Type B pancreatic cell (in vitro differentiated cells): ENCODE data around the gene SLC22A3. TPM values are rescaled to one million over a fixed set of nuclear protein-coding genes. Genes with fewer than 3 reads are reported as not detected.
"Not testable (repeated sequence)": the region's sequence is repeated elsewhere in the genome, so short reads cannot be mapped to it uniquely, and the experiment has no call there.

Source experiments
- DNase-seq: peaks from one replicate; pipeline ENCODE4 v3.0.0; 2021; ENCODE audit warnings: mixed read lengths; ENCODE audit not compliant: unreplicated experiment; ENCODE audit errors: extremely low spot score
- H3K27ac Mint-ChIP-seq: 2 replicates; pipeline ENCODE4 v1.8.0; 2021; ENCODE audit warnings: mild to moderate bottlenecking, mixed read lengths
- H3K27me3 Mint-ChIP-seq: 2 replicates; pipeline ENCODE4 v1.8.0; 2021; ENCODE audit warnings: mixed read lengths
- H3K36me3 Mint-ChIP-seq: 2 replicates; pipeline ENCODE4 v1.8.0; 2021; ENCODE audit warnings: mixed read lengths
- H3K4me1 Mint-ChIP-seq: one replicate; pipeline ENCODE4 v1.8.0; 2021; ENCODE audit warnings: mixed read lengths; ENCODE audit not compliant: unreplicated experiment
- H3K4me3 Mint-ChIP-seq: 2 replicates; pipeline ENCODE4 v1.8.0; 2021; ENCODE audit warnings: mild to moderate bottlenecking, mixed read lengths
- H3K9me3 Mint-ChIP-seq: 2 replicates; pipeline ENCODE4 v1.8.0; 2021; ENCODE audit warnings: mixed read lengths
- total RNA-seq: library from RNA; stranded (reverse); gene quantifications from 2 replicates; pipeline ENCODE4 v1.2.1, GENCODE V29; 2021; ENCODE audit warnings: low replicate concordance
- TF ChIP-seq, protein P1 (sequence below): fragments of 200-600 bp; sonication (generic); conservative IDR thresholded peaks from 2 replicates; pipeline ENCODE4 v1.5.0; 2021; ENCODE audit warnings: antibody characterized with exemption, mild to moderate bottlenecking

Gene SLC22A3
- total RNA-seq, 1 donor from 2014 or later, result 0.87 TPM

- DNase-seq, H3K9me3 Mint-ChIP-seq, H3K27ac Mint-ChIP-seq: not testable (repeated sequence)
Measured at GRCh38 chr6:160467261-160467871, 119.2 kb downstream of the SLC22A3 start.

GRCh38 chr6:160469153-160469552, 121.0 kb downstream of the SLC22A3 start:
- Mint-ChIP-seq H3K9me3 (no peaks in the 10 kb centered on the region), H3K4me3 (no peak overlapping the region), H3K4me1 (no peaks in the 10 kb centered on the region), H3K27ac (no peak overlapping the region), H3K36me3 (no peaks in the 10 kb centered on the region), H3K27me3 (no peaks in the 10 kb centered on the region)
- DNase-seq, result no peak
- TF ChIP-seq, protein P1, sequence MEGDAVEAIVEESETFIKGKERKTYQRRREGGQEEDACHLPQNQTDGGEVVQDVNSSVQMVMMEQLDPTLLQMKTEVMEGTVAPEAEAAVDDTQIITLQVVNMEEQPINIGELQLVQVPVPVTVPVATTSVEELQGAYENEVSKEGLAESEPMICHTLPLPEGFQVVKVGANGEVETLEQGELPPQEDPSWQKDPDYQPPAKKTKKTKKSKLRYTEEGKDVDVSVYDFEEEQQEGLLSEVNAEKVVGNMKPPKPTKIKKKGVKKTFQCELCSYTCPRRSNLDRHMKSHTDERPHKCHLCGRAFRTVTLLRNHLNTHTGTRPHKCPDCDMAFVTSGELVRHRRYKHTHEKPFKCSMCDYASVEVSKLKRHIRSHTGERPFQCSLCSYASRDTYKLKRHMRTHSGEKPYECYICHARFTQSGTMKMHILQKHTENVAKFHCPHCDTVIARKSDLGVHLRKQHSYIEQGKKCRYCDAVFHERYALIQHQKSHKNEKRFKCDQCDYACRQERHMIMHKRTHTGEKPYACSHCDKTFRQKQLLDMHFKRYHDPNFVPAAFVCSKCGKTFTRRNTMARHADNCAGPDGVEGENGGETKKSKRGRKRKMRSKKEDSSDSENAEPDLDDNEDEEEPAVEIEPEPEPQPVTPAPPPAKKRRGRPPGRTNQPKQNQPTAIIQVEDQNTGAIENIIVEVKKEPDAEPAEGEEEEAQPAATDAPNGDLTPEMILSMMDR, result no peak

More at GRCh38 chr6:160467261-160467871, 119.2 kb downstream of the SLC22A3 start:
- H3K27me3 Mint-ChIP-seq, H3K36me3 Mint-ChIP-seq, H3K4me3 Mint-ChIP-seq, H3K4me1 Mint-ChIP-seq: not testable (repeated sequence)
- TF ChIP-seq, protein P1, result peak; percentile 54

- not testable (repeated sequence) for H3K4me3 Mint-ChIP-seq, DNase-seq, H3K27me3 Mint-ChIP-seq, H3K4me1 Mint-ChIP-seq, H3K27ac Mint-ChIP-seq, H3K36me3 Mint-ChIP-seq, H3K9me3 Mint-ChIP-seq
Measured at GRCh38 chr6:160476056-160476455, 127.9 kb downstream of the SLC22A3 start.

DNA sequence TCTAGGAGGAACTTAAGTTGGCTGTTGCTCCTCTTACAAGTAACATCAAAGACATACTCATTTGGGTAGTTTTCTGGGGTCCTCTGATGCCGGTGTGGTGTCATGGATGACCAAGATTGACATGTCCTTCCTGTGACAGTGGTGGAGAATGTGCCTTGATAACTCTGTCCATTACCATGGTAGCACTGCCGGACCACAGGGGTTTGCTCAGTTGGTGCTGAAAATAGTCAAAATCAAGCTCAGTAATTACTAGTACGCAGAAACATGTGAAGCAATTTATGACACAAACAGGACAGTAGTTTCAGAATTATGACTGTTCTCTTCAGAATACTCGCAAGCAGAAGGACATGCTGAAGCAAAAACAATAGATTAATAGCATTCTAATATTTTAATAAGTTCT, 128.9 kb downstream of the SLC22A3 start:
- H3K4me3 Mint-ChIP-seq, H3K9me3 Mint-ChIP-seq, H3K36me3 Mint-ChIP-seq, DNase-seq, H3K27ac Mint-ChIP-seq, H3K27me3 Mint-ChIP-seq, H3K4me1 Mint-ChIP-seq: not testable (repeated sequence)

DNA sequence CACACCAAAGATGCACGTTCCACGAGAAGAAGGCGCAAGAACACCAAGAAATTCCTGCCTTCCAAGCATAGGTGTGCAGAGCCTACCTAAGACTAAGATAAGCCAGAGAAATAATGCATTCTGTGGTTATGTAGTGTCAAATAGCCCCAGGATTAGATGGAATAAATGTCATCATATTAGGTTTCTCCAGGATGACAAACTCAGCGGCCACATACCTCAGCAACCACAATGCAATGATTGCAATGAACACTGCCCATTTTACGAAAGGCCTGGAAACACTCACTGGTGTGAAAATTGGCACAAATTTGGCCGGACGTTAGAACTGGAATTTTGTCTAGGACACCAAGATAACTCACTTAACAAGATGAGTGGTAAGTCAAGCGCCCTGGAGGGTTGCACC, 129.7 kb downstream of the SLC22A3 start:
- no peak for DNase-seq
- Mint-ChIP-seq H3K4me1 (no peaks in the 10 kb centered on the region), H3K9me3 (no peaks in the 10 kb centered on the region), H3K27me3 (no peaks in the 10 kb centered on the region), H3K27ac (no peak overlapping the region), H3K4me3 (no peak overlapping the region), H3K36me3 (peaks cover 8% of the 10 kb centered on the region)
- TF ChIP-seq, protein P1, result no peak

- Mint-ChIP-seq H3K36me3 (peaks cover 6% of the 10 kb centered on the region), H3K9me3 (no peaks in the 10 kb centered on the region), H3K4me1 (no peaks in the 10 kb centered on the region), H3K27me3 (no peaks in the 10 kb centered on the region), H3K4me3 (no peak overlapping the region), H3K27ac (no peak overlapping the region)
- DNase-seq, result no peak
- TF ChIP-seq, protein P1, result no peak
Measured at GRCh38 chr6:160487116-160487515, 138.9 kb downstream of the SLC22A3 start.

- Mint-ChIP-seq H3K27ac (no peak overlapping the region), H3K4me1 (no peaks in the 10 kb centered on the region), H3K27me3 (no peaks in the 10 kb centered on the region), H3K36me3 (no peaks in the 10 kb centered on the region), H3K4me3 (no peak overlapping the region), H3K9me3 (no peaks in the 10 kb centered on the region)
- TF ChIP-seq, protein P1, result no peak
- DNase-seq, result no peak
Measured at GRCh38 chr6:160489091-160489490, 140.9 kb downstream of the SLC22A3 start.
